ENCODE data around the gene TBC1D16. TPM values are rescaled to one million over a fixed set of nuclear protein-coding genes. Genes with fewer than 3 reads are reported as not detected.
A peak's percentile ranks its signal among the peaks of the same experiment; 100 is the strongest.

The TBC1D16 gene
- total RNA-seq, 4 donors from 2014 or later: 9.1 to 28.0 (median 22.3) TPM

DNA sequence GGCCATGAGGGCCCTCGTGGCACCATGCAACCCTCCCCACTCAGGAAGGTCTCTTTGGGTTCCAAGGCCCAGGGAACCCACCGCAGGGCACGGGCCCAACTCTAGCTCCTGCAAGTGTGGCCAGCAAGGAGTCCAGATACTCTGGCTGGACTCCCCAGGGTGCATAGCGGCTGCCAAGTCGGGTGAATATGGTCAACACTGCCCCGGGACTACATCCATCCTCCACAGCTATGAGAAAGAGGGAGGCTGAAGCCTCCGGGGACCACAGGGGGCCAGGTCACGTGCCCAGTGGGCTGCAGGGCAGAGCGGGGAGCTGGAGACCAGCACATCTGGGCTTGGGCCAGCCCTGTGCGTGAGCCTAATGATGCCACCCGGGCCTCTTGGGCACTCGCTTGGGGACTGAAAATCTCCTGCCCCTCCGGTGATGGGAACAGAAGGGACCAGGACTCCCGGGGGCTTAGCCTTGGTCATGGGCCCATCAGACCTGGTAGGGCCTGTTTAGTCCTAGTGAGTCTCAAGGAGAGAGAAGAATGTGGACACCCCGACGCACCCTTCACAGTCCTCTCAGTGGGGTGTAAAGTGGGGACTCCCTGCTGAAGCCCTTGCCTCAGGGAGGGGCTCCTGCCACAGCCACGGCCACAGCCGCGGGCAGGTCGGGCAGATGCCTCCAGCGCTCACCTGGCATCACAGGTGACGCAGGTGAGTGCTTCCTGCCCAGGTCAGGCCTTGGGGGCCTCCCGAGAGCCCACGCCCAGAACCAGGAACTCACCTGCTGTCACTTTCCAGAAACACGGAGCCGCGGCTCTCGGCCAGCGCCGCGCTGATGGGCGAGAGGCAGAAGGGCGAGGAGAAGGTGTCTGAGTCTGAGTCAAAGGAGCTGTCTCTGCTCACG lies 26.0 kb downstream of the TBC1D16 start:
- H3K4me3 ChIP-seq (ENCODE audit: low read depth, poor library complexity, severe bottlenecking): no peak overlapping the region
- DNase-seq (ENCODE audit: low spot score in 2 of 2): no peak
- TF ChIP-seq, protein P1, sequence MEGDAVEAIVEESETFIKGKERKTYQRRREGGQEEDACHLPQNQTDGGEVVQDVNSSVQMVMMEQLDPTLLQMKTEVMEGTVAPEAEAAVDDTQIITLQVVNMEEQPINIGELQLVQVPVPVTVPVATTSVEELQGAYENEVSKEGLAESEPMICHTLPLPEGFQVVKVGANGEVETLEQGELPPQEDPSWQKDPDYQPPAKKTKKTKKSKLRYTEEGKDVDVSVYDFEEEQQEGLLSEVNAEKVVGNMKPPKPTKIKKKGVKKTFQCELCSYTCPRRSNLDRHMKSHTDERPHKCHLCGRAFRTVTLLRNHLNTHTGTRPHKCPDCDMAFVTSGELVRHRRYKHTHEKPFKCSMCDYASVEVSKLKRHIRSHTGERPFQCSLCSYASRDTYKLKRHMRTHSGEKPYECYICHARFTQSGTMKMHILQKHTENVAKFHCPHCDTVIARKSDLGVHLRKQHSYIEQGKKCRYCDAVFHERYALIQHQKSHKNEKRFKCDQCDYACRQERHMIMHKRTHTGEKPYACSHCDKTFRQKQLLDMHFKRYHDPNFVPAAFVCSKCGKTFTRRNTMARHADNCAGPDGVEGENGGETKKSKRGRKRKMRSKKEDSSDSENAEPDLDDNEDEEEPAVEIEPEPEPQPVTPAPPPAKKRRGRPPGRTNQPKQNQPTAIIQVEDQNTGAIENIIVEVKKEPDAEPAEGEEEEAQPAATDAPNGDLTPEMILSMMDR (IDR thresholded peaks at IDR 0.05): no peak
- intact Hi-C loops (cut with DNase I; ENCODE audit: low total_unique reads): loop anchor here (5.0 kb wide), 1 partner anchor 38 kb away; no protein-coding TSS in a partner anchor
- 89 to 92% methylated on average over 26 to 33 of the region's 34 CpGs for WGBS, 2 donors

DNA sequence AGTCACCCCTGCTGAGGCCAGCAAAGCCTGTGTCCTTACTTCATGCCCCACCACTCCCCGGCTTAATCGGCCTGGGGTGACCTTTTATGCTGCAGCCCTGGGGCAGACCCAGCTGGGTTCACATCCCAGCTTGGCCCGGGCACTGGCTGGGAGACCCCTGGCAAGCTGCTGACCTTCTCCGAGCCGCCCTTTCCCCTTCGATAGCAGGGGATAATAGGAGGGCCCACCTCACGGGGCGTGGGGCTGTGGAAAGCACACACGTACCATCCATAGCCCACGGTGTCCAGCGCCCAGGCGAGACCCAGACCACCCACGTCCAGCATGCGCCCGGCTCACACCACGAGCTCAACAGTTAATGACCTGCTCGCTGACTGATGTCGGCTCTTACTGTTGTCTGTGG lies 26.8 kb downstream of the TBC1D16 start:
- no peak overlapping the region for H3K4me3 ChIP-seq (ENCODE audit: low read depth, poor library complexity, severe bottlenecking)
- WGBS, 2 donors: 85 to 92% methylated on average over 7 to 17 of the region's 18 CpGs
- TF ChIP-seq, protein P1 (IDR thresholded peaks at IDR 0.05): no peak
- TF ChIP-seq POLR2A (IDR thresholded peaks at IDR 0.05): no peak
- intact Hi-C loops (cut with DNase I; ENCODE audit: low total_unique reads): loop anchor here (5.0 kb wide), 1 partner anchor 38 kb away; no protein-coding TSS in a partner anchor
- no peak for DNase-seq (ENCODE audit: low spot score in 2 of 2)

DNA sequence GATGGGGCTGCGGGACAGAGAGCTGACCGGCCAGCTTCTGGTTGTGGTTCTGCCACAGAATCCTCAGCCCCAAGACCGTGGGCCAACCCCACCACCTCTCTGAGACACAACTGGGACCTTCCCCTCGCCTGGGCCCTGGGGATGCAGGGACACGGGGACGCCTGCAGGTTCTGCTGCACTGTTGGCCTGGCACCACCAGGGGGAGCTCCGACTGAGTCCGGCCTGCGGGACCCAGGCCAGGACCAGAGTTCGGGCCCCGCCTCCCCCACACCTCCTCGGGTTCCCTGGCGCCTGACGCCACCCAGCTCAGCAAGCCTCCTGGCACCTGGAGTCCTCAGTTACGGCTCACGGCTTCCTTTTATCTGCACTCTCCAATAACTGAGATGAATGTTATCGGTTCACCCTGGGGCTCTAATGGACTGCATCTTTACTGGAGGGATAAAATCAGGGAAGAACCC lies 27.3 kb downstream of the TBC1D16 start:
- TF ChIP-seq, protein P1 (IDR thresholded peaks at IDR 0.05): peak in 1 of 3 donors; percentile 90
- no peak for TF ChIP-seq POLR2A (IDR thresholded peaks at IDR 0.05)
- no peak overlapping the region for H3K4me3 ChIP-seq (ENCODE audit: low read depth, poor library complexity, severe bottlenecking)
- peak; percentile 73 to 95 for DNase-seq (ENCODE audit: low spot score in 2 of 2)
- intact Hi-C loops (cut with DNase I; ENCODE audit: low total_unique reads): loop anchor here (5.0 kb wide), 1 partner anchor 39 kb away; no protein-coding TSS in a partner anchor
- WGBS, 2 donors: 16 to 22% methylated on average over 10 to 17 of the region's 17 CpGs

DNA sequence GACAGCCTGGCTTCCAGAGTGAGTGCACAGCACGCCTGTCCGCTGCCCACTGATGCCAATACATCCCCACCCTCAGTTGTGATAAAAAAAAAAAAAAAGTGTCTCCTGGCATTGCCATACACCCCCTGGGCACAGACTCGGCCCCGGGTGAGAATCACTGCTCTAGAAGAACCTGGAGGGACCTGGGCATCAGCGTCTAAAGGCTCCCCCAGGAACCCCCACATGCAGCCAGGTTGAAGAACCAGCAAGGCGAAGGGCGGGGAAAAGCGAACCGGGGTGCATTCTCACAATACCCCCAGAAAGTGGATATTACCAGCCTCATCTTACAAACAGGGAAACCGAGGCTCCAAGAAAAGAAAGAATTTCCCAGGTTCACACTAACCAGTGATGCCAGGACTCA lies 27.7 kb downstream of the TBC1D16 start:
- intact Hi-C loops (cut with DNase I; ENCODE audit: low total_unique reads): loop anchor here (5.0 kb wide), 1 partner anchor 39 kb away; no protein-coding TSS in a partner anchor
- no peak for DNase-seq (ENCODE audit: low spot score in 2 of 2)
- H3K4me3 ChIP-seq (ENCODE audit: low read depth, poor library complexity, severe bottlenecking): no peak overlapping the region
- WGBS, 2 donors: 73 to 82% methylated on average over 10 of the region's 10 CpGs
- TF ChIP-seq POLR2A (IDR thresholded peaks at IDR 0.05): no peak
- TF ChIP-seq, protein P1 (IDR thresholded peaks at IDR 0.05): no peak

DNA sequence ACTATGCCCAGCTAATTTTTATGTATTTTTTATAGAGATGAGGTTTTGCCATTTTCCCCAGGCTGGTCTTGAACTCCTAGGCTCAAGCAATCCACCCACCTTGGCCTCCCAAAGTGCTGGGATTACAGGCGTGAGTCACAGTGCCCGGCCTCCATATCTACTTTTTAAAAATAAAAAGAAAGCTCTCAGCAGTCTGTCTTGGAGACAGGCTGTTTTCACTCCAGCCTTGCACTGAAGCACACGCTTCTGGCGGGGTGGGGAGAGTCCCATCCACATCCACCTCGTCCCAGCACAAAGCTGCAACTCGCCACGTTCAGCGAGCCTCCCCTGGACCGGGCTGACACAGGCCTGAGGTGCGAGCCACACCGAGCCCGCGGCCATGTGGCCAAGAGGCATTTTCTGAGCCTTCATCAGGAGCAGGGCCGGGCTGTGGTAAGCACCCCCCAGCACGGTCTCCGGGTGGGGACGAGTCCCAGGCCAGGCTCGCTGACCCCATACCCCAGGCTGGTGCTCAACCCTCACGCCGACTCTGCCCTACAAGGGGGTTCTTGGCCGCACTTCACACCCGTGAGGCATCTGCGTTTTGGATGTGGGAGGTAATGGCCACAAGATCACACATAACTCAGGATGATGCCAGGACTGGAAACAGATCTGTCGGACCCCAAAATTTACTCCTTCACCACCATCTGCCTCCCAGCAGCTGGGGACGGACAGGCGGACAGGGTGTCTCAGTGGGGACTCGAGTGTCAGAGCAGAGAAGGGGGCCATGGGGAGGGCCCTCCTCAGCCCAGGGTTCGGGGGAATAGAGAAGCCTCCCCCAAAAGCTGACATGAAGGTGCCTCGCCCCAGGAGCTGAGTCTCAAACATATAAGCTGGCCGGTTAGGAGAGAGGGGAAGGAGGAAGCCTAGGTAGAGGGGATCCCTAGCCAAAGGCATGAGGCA lies 28.6 kb downstream of the TBC1D16 start:
- no peak overlapping the region for H3K4me3 ChIP-seq (ENCODE audit: low read depth, poor library complexity, severe bottlenecking)
- intact Hi-C loops (cut with DNase I; ENCODE audit: low total_unique reads): loop anchor here (5.0 kb wide), 1 partner anchor 40 kb away; no protein-coding TSS in a partner anchor
- no peak for DNase-seq (ENCODE audit: low spot score in 2 of 2)
- 90 to 93% methylated on average over 21 to 29 of the region's 30 CpGs for WGBS, 2 donors
- TF ChIP-seq POLR2A (IDR thresholded peaks at IDR 0.05): no peak
- TF ChIP-seq, protein P1 (IDR thresholded peaks at IDR 0.05): no peak

Measured in lower leg skin (tissue), 4 donors.